Calu3 (cell line): ENCODE results near the gene HEY2. TPM values are rescaled to one million over a fixed set of nuclear protein-coding genes. Genes with fewer than 3 reads are reported as not detected.

Experiments used
- BruUV-seq: library from RNA; stranded (reverse); fragments of 400-500 nt; replicated peaks from 2 replicates; lab custom pipeline; 2021; lab: Mats Ljungman, UMichigan
- CTCF ChIA-PET: fragments of 300-600 bp; sonication (Branson Sonifier 250); formaldehyde crosslinking; loops from one replicate; lab custom pipeline; 2022; ENCODE audit warnings: antibody characterized with exemption; lab: Charles Lee
- DNase-seq: peaks from one replicate; pipeline ENCODE4 v3.0.0; 2022
- H3K27ac Mint-ChIP-seq: one replicate; pipeline ENCODE4 v1.8.0; 2022; ENCODE audit warnings: mixed read lengths; ENCODE audit not compliant: unreplicated experiment
- H3K27me3 Mint-ChIP-seq: one replicate; pipeline ENCODE4 v1.8.0; 2022; ENCODE audit warnings: mixed read lengths; ENCODE audit not compliant: unreplicated experiment
- H3K36me3 Mint-ChIP-seq: one replicate; pipeline ENCODE4 v1.8.0; 2022; ENCODE audit warnings: mild to moderate bottlenecking, moderate library complexity, mixed read lengths; ENCODE audit not compliant: insufficient read depth, unreplicated experiment
- H3K4me1 Mint-ChIP-seq: one replicate; pipeline ENCODE4 v1.8.0; 2022; ENCODE audit warnings: mild to moderate bottlenecking, low read depth, mixed read lengths; ENCODE audit not compliant: unreplicated experiment
- H3K4me3 Mint-ChIP-seq: one replicate; pipeline ENCODE4 v1.8.0; 2022; ENCODE audit warnings: mild to moderate bottlenecking, low read depth, moderate library complexity, mixed read lengths; ENCODE audit not compliant: unreplicated experiment
- H3K9me3 Mint-ChIP-seq: one replicate; pipeline ENCODE4 v1.8.0; 2022; ENCODE audit warnings: low read depth, mixed read lengths; ENCODE audit not compliant: unreplicated experiment
- intact Hi-C: fragments of 100-400 bp; cut with micrococcal nuclease; formaldehyde crosslinking; loops from one replicate; pipeline ENCODE4 v1.10.0; 2022; ENCODE audit not compliant: unreplicated experiment
- total RNA-seq: library from RNA; stranded (reverse); gene quantifications from 2 replicates; pipeline ENCODE4 v1.2.3, GENCODE V29; 2022
- TF ChIP-seq, protein P1 (sequence below): fragments of 200-600 bp; IDR thresholded peaks from one replicate; pipeline ENCODE4 v1.8.0; 2022; ENCODE audit warnings: antibody characterized with exemption; ENCODE audit not compliant: unreplicated experiment

HEY2 gene
- total RNA-seq, 1 experiment from 2014 or later = 0.47 TPM

DNA sequence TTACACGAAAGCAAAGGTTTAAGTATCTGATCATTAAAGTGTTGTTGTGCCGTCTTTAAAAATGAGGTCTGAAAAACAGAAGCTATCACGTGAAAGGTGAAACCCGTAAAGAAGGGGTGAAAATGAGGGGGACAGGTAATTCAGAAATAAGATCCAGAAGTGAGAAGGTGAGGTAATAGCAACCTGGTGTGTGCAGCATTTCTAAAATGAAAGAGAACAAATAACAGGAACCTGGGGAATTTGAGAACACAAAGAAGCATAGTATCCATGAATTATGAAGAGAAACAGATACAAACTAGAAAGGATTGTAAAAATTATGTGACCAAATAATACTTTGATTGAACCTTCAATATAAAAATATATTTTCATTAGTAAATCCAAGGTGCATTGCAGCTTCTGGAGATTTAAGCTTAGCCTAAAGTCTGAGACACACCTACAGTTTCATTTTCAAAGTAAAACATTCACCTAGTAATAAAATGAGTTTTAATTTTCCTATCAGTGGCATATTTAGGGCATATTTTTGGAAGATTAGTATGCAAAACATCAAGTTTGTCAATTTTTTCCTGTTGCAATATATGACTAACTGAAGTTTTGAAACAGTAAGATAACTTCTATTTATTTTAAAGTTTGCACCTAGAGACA, 1.4 kb downstream of the HEY2 start:
- intact Hi-C loops = loop anchor here (10.0 kb wide), 1 partner anchor 236 kb away; no protein-coding TSS in a partner anchor
- TF ChIP-seq, protein P1, sequence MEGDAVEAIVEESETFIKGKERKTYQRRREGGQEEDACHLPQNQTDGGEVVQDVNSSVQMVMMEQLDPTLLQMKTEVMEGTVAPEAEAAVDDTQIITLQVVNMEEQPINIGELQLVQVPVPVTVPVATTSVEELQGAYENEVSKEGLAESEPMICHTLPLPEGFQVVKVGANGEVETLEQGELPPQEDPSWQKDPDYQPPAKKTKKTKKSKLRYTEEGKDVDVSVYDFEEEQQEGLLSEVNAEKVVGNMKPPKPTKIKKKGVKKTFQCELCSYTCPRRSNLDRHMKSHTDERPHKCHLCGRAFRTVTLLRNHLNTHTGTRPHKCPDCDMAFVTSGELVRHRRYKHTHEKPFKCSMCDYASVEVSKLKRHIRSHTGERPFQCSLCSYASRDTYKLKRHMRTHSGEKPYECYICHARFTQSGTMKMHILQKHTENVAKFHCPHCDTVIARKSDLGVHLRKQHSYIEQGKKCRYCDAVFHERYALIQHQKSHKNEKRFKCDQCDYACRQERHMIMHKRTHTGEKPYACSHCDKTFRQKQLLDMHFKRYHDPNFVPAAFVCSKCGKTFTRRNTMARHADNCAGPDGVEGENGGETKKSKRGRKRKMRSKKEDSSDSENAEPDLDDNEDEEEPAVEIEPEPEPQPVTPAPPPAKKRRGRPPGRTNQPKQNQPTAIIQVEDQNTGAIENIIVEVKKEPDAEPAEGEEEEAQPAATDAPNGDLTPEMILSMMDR = no peak
- CTCF ChIA-PET = no interaction called here

DNA sequence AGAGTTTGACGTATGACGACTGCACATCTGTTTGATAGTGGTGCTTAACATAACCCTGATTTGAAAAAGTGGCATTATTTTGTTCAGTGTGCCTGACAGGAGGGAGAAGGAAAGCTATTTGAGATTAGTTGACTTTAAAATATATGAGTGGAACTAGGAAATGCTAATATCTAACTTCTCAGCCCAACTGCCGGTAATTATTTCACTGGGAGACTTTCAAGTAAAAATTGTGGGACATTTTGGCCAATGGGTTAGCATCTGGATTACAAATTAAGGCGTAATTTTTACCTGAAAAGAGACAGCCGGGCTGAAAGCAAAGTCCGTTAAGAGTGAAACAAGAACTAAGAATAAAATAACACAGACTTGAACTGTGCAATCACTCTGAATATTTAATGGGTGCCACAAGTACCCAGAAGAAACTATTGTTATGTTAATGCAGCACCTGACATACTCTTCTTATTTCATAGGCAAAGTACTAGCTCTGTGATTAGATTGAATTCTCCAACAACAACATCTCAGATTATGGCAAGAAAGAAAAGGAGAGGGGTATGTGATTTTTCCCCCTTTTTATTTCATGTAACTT, 2.0 kb downstream of the HEY2 start:
- Mint-ChIP-seq H3K27ac (no peak overlapping the region), H3K4me3 (no peak overlapping the region), H3K36me3 (peaks cover 26% of the 10 kb centered on the region), H3K27me3 (peaks cover 50% of the 10 kb centered on the region), H3K9me3 (no peaks in the 10 kb centered on the region), H3K4me1 (peaks cover 17% of the 10 kb centered on the region)
- TF ChIP-seq, protein P1 = no peak
- CTCF ChIA-PET = no interaction called here
- intact Hi-C loops = loop anchor here (10.0 kb wide), 1 partner anchor 237 kb away; no protein-coding TSS in a partner anchor
- no peak for DNase-seq
- BruUV-seq = no TSS peak

More for the DNA sequence above, 1.4 kb downstream of the HEY2 start:
- no peak for DNase-seq
- Mint-ChIP-seq H3K36me3 (peaks cover 26% of the 10 kb centered on the region), H3K4me1 (peaks cover 17% of the 10 kb centered on the region), H3K27ac (no peak overlapping the region), H3K9me3 (no peaks in the 10 kb centered on the region), H3K27me3 (peaks cover 56% of the 10 kb centered on the region), H3K4me3 (peak overlapping the region; percentile 83)
- no TSS peak for BruUV-seq

DNA sequence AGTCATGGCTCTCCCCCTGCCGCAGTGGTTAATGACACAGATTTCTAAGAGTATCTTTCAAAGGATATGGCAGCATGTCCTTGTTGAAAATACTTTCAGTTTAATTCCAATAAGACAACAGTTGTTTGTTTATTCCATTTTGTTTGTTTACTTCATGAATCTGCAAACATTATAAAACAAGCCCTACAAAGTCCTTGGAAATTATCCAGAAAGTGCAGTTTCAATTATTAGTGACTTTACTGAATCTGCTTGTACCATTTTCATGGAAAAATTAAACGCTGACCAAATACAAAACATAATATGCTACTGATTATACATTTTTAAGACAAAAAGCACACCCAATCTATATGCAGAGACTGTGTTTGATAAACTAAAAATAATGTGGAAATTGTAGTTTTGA, 3.3 kb downstream of the HEY2 start:
- Mint-ChIP-seq H3K36me3 (peaks cover 22% of the 10 kb centered on the region), H3K4me1 (peaks cover 17% of the 10 kb centered on the region), H3K27ac (no peak overlapping the region), H3K27me3 (peaks cover 37% of the 10 kb centered on the region), H3K4me3 (no peak overlapping the region), H3K9me3 (no peaks in the 10 kb centered on the region)
- DNase-seq = no peak
- BruUV-seq = no TSS peak
- intact Hi-C loops = loop anchor here (10.0 kb wide), 1 partner anchor 238 kb away; no protein-coding TSS in a partner anchor
- CTCF ChIA-PET = interaction anchor here (1.1 kb wide), 1 partner anchor 28 kb away, joined by 3 read pairs; no protein-coding TSS in a partner anchor
- TF ChIP-seq, protein P1 = no peak

DNA sequence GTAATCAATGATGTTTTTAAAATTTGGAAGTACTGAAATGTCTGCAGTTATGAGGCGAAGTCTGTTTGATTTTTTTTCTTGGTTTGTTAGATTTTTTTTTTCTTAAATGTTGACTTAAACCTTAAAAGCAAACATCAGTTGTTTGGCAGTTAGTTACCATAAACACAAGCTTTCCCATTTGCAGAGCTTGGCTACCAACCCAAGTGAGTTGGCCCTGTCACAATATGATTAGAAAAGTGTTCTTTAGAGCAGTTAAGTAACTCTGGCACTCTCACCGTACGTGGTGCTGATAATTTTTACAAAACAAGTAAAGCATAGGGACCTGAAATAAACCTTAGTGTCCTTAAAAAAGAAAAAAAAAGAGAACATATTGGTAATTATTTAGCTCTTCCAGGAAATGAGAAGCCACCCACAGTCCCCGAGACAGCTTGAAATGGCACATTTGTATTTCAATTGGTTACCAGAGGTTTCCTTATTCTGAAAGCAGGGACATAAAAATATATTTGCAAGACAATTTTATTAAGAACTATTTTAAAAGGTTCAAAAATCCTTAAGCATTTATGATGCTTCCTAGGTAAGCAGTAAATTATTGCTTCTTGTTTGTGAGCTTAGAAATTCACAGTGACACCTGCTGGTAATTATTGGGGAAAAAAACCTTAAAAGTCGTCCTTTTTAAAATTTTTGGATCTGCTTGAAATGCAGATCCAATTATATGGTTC, 3.9 kb downstream of the HEY2 start:
- BruUV-seq = no TSS peak
- H3K36me3 Mint-ChIP-seq = peaks cover 16% of the 10 kb centered on the region
- TF ChIP-seq, protein P1 = no peak
- CTCF ChIA-PET = interaction anchor here (0.8 to 1.1 kb wide), 3 partner anchors 28 to 443 kb away, joined by 3 to 5 read pairs (median 5); no protein-coding TSS in a partner anchor
- peaks cover 31% of the 10 kb centered on the region for H3K27me3 Mint-ChIP-seq
- intact Hi-C loops = loop anchor here (10.0 kb wide), 1 partner anchor 239 kb away; no protein-coding TSS in a partner anchor
- H3K4me3 Mint-ChIP-seq = no peak overlapping the region
- DNase-seq = no peak
- H3K27ac Mint-ChIP-seq = no peak overlapping the region
- H3K9me3 Mint-ChIP-seq = no peaks in the 10 kb centered on the region
- H3K4me1 Mint-ChIP-seq = peaks cover 17% of the 10 kb centered on the region
